HG02973 (cell line): ENCODE results near the gene SLC29A3.

Experiments
- ATAC-seq: cut with Tn5 transposase; IDR thresholded peaks from one replicate; pipeline ENCODE4 v1.9.1; 2021; ENCODE audit warnings: moderate library complexity; ENCODE audit not compliant: unreplicated experiment

Gene SLC29A3

DNA sequence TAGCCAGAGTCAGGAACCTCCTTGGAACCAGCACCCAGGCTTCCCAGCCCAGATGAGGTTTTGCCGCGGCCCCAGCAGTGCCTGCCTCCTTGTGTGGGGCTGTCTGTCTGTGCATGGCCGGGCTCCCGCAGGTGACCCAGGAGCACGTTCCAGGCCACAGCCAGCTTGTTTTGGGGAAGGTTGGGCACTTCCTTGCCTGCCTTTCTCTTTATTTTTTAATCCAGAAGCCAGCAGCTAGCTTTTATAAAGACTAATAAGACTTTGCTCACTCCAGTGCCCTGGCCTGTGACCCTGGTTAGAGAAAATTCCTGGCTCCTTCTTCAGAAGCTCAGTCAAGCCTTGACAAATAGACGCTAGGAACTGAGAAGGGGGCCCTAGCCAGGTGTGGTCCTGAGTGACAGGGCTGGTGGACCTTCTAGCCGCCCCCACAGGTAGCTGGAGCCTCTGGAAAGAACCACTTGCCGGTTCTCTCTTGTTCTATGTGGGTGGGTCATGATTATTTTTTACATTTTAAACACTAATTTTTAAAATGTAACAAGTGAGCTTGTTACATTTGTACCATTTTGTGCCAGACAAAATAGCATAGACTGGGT, 837 bp downstream of the SLC29A3 start:
- no peak for ATAC-seq

- no peak for ATAC-seq
These were observed 1.5 kb downstream of the SLC29A3 start for GRCh38 chr10:71320592-71320991.

DNA sequence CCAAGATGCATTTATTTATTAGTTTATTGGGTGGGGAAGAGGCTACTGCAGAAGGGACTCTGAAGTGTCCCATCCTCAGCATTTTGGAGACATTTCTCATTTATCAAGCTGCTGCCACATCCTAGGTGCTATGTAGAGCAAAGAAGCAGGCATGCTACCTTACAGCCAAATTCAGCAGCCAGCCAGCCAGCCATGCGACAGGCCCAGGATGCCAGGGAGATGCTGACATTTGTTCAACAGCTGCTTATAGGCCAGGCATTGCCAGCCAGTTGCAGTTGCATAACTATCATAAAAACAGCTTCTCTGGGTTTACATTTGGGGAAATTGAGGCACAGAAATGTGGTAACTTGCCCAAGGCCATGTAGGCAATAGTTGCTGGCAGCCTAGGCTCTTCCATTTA, 2.3 kb downstream of the SLC29A3 start:
- no peak for ATAC-seq

DNA sequence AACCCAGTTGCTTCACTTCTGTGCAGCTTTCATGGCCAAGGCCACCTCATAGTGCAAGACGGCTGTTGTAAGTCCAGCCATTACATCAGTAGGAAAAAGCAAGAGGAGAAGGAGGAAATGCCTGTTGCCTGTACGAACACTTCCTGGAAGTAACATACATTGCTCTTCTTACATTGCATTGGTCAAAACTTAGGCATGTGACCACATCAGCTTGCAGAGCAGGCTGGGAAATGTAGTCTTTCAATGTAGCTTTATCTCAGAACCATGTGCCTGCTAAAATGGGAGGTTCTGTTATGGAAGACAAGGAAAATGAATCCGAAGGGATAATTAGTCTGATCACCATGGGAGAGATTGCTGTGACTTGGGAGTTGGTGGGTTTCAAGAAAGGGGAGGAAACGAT, 4.3 kb downstream of the SLC29A3 start:
- ATAC-seq: no peak

DNA sequence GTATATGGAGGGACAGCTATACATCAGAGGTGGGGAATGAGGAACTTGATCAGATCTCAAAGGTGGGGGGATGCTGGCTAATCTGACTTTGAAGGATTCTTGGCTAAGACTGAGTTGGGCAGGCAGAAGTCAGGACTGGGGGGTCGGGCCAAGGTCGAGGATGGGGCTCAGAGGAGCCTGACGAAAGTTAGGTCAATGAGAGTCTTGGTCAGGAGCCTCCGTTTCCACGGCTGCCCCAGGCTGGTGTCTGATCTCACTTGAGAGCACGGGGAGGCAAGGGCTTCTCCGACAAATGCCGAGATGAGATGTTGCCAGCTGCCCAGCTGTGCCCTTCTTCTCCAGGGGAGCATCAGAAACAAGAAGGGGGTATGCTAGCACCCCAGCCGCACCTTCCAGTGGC, 5.7 kb downstream of the SLC29A3 start:
- no peak for ATAC-seq

DNA sequence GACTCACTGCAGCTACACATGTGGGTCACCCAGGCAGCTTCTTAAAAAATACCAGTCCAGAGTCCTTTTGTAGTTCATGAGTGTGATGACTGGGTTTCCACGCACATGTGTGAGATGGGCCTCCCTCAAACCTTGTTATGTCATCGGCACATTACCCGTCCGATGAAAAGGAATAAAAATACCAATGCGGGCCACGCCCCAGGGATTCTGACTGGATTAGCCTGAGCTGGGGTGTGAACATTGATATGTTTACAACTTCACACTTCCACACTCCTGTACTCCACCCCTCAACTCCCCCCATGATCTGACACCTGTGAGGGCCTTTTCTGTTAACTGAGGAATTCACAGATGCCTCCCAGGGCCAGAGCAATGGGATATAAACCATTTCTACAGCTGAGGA, 6.2 kb downstream of the SLC29A3 start:
- ATAC-seq: no peak

DNA sequence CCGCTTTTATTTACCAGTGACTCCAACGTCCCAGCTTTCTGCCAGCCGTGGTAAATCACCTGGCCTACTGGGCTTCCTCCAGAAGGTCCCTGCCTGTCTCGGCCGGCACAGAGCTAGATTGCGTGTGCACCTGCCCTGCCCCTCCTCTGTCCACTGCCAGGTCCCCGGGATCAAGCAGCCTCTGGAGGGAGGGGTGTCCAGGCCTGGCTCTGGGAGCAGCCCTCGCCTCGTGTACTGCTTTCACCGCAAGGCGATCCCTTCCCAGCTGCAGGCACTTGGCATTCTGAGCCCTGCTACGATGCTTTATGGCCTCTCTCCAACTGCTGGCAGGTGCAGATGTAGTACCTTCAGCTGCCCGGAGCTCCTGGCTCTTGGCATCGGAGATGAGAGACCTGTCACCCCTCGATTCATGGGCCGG, 7.4 kb downstream of the SLC29A3 start:
- no peak for ATAC-seq

DNA sequence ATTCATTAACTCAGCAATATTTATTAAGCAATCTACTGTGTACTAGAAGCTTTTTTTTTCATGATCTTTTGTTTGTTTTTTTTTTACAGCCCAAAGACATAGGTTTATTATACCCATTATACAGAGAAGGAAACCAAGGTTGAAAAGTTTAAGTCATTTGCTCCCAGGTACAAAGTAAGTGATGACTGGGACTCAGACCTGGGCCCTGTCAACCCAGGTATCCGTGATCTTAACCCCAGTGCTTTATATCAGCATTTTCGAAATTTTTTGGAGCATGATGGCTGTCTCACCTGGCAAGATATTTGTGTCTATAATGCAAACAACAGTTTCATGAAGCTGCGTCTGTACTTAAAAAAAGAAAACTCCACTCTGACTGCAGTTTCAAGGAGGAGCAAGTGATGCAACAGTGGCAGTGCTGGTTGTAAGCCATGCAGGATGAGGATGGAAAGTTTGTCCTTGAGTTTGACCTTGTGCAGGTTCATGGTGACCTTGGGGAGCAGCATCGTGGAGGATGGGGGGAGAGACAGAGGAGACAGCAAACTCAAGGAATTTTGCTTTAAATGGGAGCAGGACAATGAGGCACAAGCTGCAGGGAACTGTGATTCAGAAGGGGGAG, 11.8 kb downstream of the SLC29A3 start:
- no peak for ATAC-seq

- no peak for ATAC-seq
These were observed 12.7 kb downstream of the SLC29A3 start for GRCh38 chr10:71331736-71332135.

DNA sequence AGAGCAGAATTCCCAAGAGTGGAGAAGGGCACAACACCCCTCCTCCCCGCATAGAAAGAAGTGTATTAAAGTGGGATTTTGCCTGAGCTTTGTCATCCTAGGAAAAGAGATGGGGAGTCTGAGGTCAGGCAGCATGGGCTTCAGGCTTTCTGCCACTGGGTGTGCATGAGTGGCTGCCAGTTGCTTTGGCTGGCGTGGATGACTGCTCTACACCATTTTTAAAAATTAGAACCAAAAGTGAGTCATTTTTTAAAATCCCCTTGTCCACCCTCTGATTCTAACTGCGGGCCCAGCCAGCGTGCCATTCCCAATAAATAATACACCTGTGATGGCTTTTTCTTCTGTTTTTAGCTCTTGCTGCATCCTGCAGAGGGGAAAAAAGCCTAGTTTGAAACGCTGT, 13.4 kb downstream of the SLC29A3 start:
- no peak for ATAC-seq

DNA sequence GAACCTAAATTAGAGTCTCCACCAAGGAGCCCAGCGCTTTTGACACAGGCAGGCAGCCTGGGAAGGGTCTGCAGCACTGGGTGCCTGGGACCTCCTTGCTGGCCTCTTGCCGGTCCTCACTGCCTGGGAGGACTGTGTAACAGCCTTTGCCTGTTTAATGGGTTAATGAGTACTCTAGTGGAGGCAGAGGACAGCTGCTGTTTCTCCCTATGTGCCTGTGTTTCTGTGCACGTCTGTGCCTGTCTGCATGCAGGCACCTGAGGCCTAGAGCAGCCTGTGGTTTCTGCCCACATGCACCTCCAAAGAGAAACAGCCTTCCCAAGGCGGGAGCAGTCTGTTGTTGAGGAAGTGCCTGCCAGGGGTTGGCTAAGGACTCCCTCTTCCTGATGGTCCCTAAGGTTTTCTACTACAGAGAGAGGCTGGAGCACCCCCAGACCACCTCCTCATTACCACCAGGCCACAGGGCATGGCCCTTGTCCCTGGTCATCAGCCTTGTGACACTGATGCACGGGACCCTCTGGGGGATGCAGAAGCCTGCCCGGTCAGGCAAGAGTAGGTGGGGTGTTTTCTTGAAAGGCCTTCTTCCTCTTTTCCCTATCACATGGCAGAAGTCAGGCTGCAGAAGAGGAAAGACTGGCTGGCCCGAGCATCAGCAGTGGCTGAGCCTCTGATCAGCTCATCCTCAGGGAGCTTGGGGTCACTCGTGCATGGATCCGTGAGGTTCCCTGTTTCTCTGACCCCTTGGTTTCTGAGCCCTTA, 14.2 kb downstream of the SLC29A3 start:
- ATAC-seq: no peak

DNA sequence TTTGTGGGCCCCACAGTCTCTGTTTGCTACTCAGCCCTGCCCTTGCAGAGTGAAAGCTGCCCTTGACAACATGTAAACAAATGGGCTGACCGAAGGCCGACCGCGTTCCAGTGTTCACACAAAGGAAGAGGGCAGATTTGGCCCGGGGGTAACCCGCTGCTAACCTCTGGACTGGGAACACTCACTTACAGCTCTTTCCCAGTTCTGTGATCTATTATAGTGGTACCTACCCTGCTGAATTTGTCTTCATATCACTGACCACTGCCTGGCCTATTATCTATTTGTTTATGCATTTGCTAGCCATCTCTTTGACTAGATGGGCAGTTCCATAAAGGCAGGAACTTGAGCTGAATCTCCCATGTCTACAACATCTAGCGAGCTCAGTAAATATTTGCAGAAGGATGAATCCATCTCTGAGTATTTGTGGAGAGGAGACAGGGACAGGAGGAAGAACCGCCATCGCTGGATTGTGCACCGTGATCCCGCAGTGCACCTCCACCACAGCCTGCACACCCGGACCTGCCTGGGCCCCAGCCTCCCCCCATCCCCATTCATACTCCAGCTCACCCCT, 15.2 kb downstream of the SLC29A3 start:
- ATAC-seq: no peak

DNA sequence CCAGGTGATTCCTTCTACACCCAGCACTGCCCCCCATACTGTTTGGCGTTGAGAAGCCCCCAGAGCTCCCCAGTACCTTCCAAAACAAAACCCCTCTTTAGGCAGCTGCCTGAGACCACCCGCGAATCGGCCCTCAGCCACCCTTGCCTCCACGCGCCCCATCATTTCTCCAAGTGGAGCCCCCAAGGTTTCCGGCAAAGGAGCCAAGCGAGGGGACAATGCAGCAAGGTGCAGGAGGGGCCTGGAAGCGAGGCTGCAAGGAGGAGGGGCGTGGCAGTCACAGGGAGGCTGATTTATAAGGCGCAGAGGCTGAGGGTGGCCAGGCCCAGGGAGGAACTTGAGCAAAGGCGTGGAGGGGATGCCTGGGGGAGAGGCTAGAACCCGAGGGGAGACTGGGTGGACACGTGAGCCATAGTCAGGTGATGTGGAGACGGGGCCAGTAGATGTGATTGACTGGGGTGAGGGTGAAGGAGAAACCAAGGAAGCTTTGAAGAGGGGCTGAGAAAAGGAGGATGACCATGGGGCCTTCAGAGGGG, 16.2 kb downstream of the SLC29A3 start:
- no peak for ATAC-seq

GRCh38 chr10:71336632-71337031, 17.6 kb downstream of the SLC29A3 start:
- ATAC-seq: no peak

- ATAC-seq: no peak
These were observed 18.2 kb downstream of the SLC29A3 start for GRCh38 chr10:71337219-71337701.

DNA sequence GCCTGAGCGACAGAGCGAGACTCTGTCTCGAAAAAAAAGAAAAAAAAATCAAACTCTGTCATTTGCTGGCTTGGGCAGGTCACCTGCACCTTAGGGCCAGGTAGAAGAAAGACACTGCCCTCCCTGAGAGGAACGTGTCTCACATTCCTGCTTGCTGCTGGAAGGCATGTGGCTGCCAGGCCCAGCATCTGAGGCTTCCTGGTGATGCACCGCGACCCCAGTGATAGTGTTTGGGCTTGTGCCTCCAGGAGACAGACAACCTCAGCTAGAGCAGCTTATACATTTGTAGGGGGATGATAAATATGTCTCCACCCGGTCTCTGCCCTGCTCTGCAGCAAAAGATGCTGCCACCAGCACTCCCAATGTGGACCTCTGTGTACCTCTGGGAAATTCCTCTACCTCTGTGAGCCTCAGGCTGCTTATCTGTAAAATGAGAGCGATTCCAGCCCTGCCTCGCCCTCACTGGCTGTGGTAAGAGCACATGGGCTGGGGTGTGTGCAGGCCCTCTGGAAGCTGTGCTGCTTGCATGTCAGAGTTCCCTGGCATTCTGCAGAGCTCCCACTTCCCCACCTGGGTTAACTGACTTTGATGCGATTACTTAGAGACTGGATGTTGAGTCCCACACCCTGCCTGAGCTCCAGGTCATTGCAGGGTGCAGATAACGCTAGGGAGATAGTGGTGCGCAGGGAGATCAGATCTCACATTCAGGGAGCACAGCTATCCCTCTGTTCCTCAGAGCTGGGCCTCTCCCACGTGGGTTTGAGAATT, 19.9 kb downstream of the SLC29A3 start:
- no peak for ATAC-seq

- ATAC-seq: no peak
These were observed 20.9 kb downstream of the SLC29A3 start for GRCh38 chr10:71339796-71340589.

- ATAC-seq: no peak
These were observed 23.7 kb downstream of the SLC29A3 start for GRCh38 chr10:71342573-71343391.

DNA sequence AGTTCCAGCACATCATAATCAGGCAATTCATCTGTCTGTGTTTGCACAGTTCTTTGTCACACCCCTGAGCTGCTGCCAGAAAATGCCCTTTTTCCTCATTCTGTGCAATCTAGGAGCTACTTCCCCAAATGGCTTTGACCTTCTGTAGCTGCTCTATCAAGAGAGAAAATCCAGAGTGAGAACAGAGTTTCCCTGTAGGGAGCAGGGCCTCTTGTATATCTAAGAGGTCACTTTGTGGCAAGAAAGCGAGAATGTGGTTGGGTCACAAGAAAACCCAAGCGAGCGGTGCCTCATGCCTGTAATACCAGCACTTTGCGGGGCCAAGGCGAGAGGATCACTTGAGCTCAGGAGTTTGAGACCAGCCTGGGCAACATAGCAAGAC, 24.3 kb downstream of the SLC29A3 start:
- ATAC-seq: no peak
